Panc1 (cell line): ENCODE measurements around the gene CCNI. TPM values are rescaled to one million over a fixed set of nuclear protein-coding genes. Genes with fewer than 3 reads are reported as not detected.

Source experiments
- ATAC-seq: fragments of 200-7000 bp; cut with Tn5 transposase; 2 replicates; pipeline ENCODE4 v1.9.1; 2020; ENCODE audit warnings: mild to moderate bottlenecking, moderate library complexity
- BruUV-seq: library from RNA; stranded (reverse); fragments of 400-500 nt; replicated peaks from 2 replicates; lab custom pipeline; 2021; lab: Mats Ljungman, UMichigan
- CTCF ChIA-PET: fragments of 300-600 bp; sonication (Branson Sonifier 250); formaldehyde crosslinking; loops from one replicate; lab custom pipeline; 2022; ENCODE audit warnings: antibody characterized with exemption; lab: Charles Lee
- POLR2A ChIA-PET: fragments of 300-600 bp; sonication (Branson Sonifier 250); formaldehyde crosslinking; loops from one replicate; lab custom pipeline; 2022; ENCODE audit warnings: antibody characterized with exemption; lab: Charles Lee
- DNase-seq: peaks from one replicate; pipeline ENCODE4 v3.0.0-alpha.2; 2010; ENCODE audit warnings: low read depth, low spot score
- H3K27ac ChIP-seq: 2 replicates; pipeline ENCODE4 v1.5.1; 2011; ENCODE audit warnings: mild to moderate bottlenecking, low read length, inconsistent platforms
- H3K27me3 ChIP-seq: fragments of 200-500 bp; sonication (Bioruptor generic); 2 replicates; pipeline ENCODE4 v1.6.0; 2014; ENCODE audit warnings: low read length, inconsistent platforms; ENCODE audit not compliant: control insufficient read depth, insufficient read depth
- H3K36me3 ChIP-seq: fragments of 200-500 bp; sonication (Bioruptor generic); 2 replicates; pipeline ENCODE4 v1.5.1; 2014; ENCODE audit warnings: inconsistent platforms, mild to moderate bottlenecking, low read length, moderate library complexity; ENCODE audit not compliant: control insufficient read depth, insufficient read depth
- H3K4me1 ChIP-seq: 2 replicates; pipeline ENCODE4 v1.5.1; 2011; ENCODE audit warnings: inconsistent platforms, mild to moderate bottlenecking, low read length, moderate library complexity; ENCODE audit not compliant: control insufficient read depth, insufficient read depth
- H3K4me3 ChIP-seq, 2 experiments: 2 replicates each; pipeline ENCODE4 v1.5.1; 2011 to 2012; ENCODE audit warnings: low read depth in 2 of 2, low read length in 2 of 2, mild to moderate bottlenecking in 2 of 2, inconsistent platforms in 1 of 2, moderate library complexity in 1 of 2
- H3K9me3 ChIP-seq: fragments of 200-500 bp; sonication (Bioruptor generic); 2 replicates; pipeline ENCODE4 v1.5.1; 2014; ENCODE audit warnings: low read depth, mild to moderate bottlenecking, inconsistent platforms, low read length, moderate library complexity; ENCODE audit not compliant: control insufficient read depth, insufficient read depth
- POLR2AphosphoS5 ChIP-seq: IDR thresholded peaks from 2 replicates; pipeline ENCODE4 v1.6.1; 2012; ENCODE audit warnings: mild to moderate bottlenecking, low read depth, low read length, moderate library complexity
- SIN3A ChIP-seq: IDR thresholded peaks from 2 replicates; pipeline ENCODE4 v1.6.1; 2012; ENCODE audit warnings: low read depth, mild to moderate bottlenecking, low read length, moderate library complexity, borderline replicate concordance; ENCODE audit not compliant: insufficient read depth
- TCF7L2 ChIP-seq: IDR thresholded peaks from 2 replicates; pipeline ENCODE4 v1.6.1; 2011; ENCODE audit warnings: mild to moderate bottlenecking, low read depth, low read length, inconsistent platforms
- in situ Hi-C: cut with HindIII; loops from 2 replicates; pipeline ENCODE4 v1.10.0; 2016; ENCODE audit warnings: low sequenced_read_pairs, low pct_unique_long_range_greater_than_20kb
- intact Hi-C: fragments of 100-400 bp; cut with micrococcal nuclease; formaldehyde crosslinking; loops from one replicate; pipeline ENCODE4 v1.10.0; 2022; ENCODE audit not compliant: unreplicated experiment
- total RNA-seq: library from RNA; stranded (reverse); gene quantifications from one replicate; pipeline ENCODE4 v1.2.1, GENCODE V29; 2021; ENCODE audit not compliant: unreplicated experiment
- TF ChIP-seq, protein P1 (sequence below), 2 experiments: IDR thresholded peaks; 2 replicates each; pipeline ENCODE4 v1.6.1; 2011 to 2012; ENCODE audit warnings: low read depth in 2 of 2, control low read depth in 1 of 2, low read length in 1 of 2, mild to moderate bottlenecking in 1 of 2, moderate library complexity in 1 of 2; ENCODE audit not compliant: insufficient read depth in 1 of 2
- TF ChIP-seq, protein P2 (sequence below): fragments of 450-650 bp; IDR thresholded peaks from 2 replicates; pipeline ENCODE4 v1.5.1; 2017; ENCODE audit warnings: mild to moderate bottlenecking

CCNI gene
- total RNA-seq, 1 experiment from 2014 or later: 125 TPM

DNA sequence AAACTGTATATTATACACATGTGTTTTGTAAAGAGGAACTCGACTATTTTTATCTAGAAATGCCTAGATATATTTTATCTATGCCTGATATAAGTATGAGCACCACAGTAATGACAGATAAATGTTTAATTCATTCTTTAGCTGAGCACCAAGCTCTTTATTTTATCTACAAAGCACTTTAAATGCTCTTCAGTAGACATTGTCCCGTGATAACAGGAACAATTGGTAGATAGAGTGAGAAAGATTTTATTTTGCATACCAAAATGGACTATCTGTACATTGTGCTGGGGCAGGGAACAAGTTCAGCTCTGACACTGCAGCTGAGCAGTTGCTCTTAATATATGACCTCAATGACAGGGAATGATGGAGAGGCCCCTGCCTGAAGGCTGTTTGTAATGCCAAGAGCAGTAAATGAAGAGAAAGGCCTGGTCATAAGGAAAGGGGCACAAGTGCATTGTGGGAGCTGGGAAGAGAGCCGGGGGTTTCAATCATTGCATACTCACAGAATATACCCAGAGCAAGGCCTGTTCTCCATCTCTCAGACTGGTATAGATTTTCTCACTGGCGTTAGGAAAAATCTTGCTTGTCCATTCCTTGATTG lies 68.9 kb downstream of the CCNI start:
- no peaks in the 10 kb centered on the region for H3K9me3 ChIP-seq
- no peaks in the 10 kb centered on the region; the same call in 1 of the 2 replicates for H3K36me3 ChIP-seq
- H3K27ac ChIP-seq: no peak overlapping the region
- H3K27me3 ChIP-seq: no peaks in the 10 kb centered on the region
- TF ChIP-seq TCF7L2 (no peak), POLR2AphosphoS5 (no peak), SIN3A (no peak)
- TF ChIP-seq, protein P1, sequence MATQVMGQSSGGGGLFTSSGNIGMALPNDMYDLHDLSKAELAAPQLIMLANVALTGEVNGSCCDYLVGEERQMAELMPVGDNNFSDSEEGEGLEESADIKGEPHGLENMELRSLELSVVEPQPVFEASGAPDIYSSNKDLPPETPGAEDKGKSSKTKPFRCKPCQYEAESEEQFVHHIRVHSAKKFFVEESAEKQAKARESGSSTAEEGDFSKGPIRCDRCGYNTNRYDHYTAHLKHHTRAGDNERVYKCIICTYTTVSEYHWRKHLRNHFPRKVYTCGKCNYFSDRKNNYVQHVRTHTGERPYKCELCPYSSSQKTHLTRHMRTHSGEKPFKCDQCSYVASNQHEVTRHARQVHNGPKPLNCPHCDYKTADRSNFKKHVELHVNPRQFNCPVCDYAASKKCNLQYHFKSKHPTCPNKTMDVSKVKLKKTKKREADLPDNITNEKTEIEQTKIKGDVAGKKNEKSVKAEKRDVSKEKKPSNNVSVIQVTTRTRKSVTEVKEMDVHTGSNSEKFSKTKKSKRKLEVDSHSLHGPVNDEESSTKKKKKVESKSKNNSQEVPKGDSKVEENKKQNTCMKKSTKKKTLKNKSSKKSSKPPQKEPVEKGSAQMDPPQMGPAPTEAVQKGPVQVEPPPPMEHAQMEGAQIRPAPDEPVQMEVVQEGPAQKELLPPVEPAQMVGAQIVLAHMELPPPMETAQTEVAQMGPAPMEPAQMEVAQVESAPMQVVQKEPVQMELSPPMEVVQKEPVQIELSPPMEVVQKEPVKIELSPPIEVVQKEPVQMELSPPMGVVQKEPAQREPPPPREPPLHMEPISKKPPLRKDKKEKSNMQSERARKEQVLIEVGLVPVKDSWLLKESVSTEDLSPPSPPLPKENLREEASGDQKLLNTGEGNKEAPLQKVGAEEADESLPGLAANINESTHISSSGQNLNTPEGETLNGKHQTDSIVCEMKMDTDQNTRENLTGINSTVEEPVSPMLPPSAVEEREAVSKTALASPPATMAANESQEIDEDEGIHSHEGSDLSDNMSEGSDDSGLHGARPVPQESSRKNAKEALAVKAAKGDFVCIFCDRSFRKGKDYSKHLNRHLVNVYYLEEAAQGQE (IDR thresholded peaks at IDR 0.05; ENCODE audit: insufficient read depth in 1 of 2, low read depth in 2 of 2, low read length in 1 of 2): no peak
- TF ChIP-seq, protein P2, sequence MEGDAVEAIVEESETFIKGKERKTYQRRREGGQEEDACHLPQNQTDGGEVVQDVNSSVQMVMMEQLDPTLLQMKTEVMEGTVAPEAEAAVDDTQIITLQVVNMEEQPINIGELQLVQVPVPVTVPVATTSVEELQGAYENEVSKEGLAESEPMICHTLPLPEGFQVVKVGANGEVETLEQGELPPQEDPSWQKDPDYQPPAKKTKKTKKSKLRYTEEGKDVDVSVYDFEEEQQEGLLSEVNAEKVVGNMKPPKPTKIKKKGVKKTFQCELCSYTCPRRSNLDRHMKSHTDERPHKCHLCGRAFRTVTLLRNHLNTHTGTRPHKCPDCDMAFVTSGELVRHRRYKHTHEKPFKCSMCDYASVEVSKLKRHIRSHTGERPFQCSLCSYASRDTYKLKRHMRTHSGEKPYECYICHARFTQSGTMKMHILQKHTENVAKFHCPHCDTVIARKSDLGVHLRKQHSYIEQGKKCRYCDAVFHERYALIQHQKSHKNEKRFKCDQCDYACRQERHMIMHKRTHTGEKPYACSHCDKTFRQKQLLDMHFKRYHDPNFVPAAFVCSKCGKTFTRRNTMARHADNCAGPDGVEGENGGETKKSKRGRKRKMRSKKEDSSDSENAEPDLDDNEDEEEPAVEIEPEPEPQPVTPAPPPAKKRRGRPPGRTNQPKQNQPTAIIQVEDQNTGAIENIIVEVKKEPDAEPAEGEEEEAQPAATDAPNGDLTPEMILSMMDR: no peak
- CTCF ChIA-PET: no interaction called here
- in situ Hi-C loops (no loop called here), intact Hi-C loops (no loop called here)
- POLR2A ChIA-PET: no interaction called here
- no TSS peak for BruUV-seq
- H3K4me3 ChIP-seq: no peak overlapping the region
- DNase-seq: no peak
- ATAC-seq: no peak
- H3K4me1 ChIP-seq: no peaks in the 10 kb centered on the region

DNA sequence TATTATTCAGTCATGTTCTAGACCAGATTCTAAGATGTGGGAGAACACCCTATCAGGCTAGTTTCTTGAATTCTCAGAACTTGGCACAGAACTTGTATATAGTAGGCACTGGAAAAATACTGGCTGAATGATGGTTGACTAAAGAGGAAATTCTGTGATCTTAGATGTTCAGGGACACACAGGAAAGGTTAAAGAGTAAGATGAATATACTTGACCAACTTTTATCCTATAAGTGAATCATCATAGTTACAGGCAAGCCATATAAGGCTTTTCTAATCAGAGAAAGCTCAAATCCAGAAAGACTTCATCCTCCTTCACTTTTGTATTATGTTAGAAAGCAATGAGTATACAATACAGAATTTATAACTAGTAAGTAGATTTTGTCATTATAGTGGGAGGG lies 72.4 kb downstream of the CCNI start:
- CTCF ChIA-PET: no interaction called here
- no peak overlapping the region for H3K4me3 ChIP-seq
- TF ChIP-seq, protein P2: no peak
- no peak for TF ChIP-seq SIN3A
- TF ChIP-seq, protein P1 (IDR thresholded peaks at IDR 0.05; ENCODE audit: insufficient read depth in 1 of 2, low read depth in 2 of 2, low read length in 1 of 2): no peak
- no peak for TF ChIP-seq POLR2AphosphoS5
- TF ChIP-seq TCF7L2: no peak
- no peaks in the 10 kb centered on the region; the same call in 1 of the 2 replicates for H3K36me3 ChIP-seq
- DNase-seq (no peak), ATAC-seq (no peak)
- H3K4me1 ChIP-seq: no peaks in the 10 kb centered on the region
- H3K9me3 ChIP-seq: no peaks in the 10 kb centered on the region
- intact Hi-C loops (no loop called here), in situ Hi-C loops (no loop called here)
- no TSS peak for BruUV-seq
- no peak overlapping the region for H3K27ac ChIP-seq
- POLR2A ChIA-PET: no interaction called here
- H3K27me3 ChIP-seq: no peaks in the 10 kb centered on the region
